ENCODE data around the gene ULK4. TPM values are rescaled to one million over a fixed set of nuclear protein-coding genes. Genes with fewer than 3 reads are reported as not detected.

Gene ULK4
- polyA plus RNA-seq, 1 of the 3 experiments (the other 2 are of a cell fraction): 6.2 TPM

DNA sequence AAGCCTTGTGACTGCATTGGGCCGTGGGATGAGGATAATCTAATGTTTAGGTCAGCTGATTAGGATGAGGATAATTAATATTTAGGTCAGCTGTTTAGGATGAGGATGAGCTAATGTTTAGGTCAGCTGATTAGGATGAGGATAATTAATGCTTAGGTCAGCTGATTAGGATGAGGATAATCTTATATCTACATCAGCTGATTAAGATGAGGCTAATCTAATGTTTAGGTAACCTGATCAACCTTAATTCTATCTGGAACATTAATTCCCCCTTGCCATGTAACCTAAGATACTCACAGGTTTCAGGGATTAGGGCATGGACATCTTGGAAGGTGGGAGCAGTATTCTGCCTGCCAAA, 362.8 kb downstream of the ULK4 start:
- Histone ChIP-seq H3K27me3 (ENCODE audit: insufficient read depth) (no peaks in the 10 kb centered on the region), H3K9ac (no peak overlapping the region), H3K4me3 (ENCODE audit: low read depth in 2 of 2, low read length in 1 of 2) (no peak overlapping the region), H3K4me2 (no peak overlapping the region), H3F3A (replicated peaks; ENCODE audit: insufficient read depth) (no peaks in the 10 kb centered on the region), H3K79me2 (ENCODE audit: insufficient read depth) (no peaks in the 10 kb centered on the region), H3K27ac (ENCODE audit: low read depth in 2 of 2, low read length in 1 of 2) (no peak overlapping the region), H2AFZ (ENCODE audit: low read depth) (no peak overlapping the region), H3K4me1 (ENCODE audit: control insufficient read depth in 1 of 2, insufficient read depth in 2 of 2, low read depth in 1 of 2, low read length in 1 of 2) (no peaks in the 10 kb centered on the region; a peak in 2 of 4 replicates), H3K36me3 (replicated peaks in 1 of 2; ENCODE audit: control insufficient read depth in 1 of 2, insufficient read depth in 2 of 2, low read length in 1 of 2) (no peaks in the 10 kb centered on the region), H3K9me2 (no peaks in the 10 kb centered on the region), H4K20me1 (ENCODE audit: insufficient read depth) (no peaks in the 10 kb centered on the region), H3K9me3 (no peaks in the 10 kb centered on the region)
- WGBS (ENCODE audit: low lambda C conversion rate): 44% methylated on average over 1 of the region's 1 CpG
- no peak for DNase-seq
- ChIA-PET CTCF (interaction anchor here (1.6 kb wide), 1 partner anchor 10 kb away, joined by 3 read pairs; no protein-coding TSS in a partner anchor), POLR2A (no interaction called here)
- TF ChIP-seq, protein P1, sequence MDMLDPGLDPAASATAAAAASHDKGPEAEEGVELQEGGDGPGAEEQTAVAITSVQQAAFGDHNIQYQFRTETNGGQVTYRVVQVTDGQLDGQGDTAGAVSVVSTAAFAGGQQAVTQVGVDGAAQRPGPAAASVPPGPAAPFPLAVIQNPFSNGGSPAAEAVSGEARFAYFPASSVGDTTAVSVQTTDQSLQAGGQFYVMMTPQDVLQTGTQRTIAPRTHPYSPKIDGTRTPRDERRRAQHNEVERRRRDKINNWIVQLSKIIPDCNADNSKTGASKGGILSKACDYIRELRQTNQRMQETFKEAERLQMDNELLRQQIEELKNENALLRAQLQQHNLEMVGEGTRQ (IDR thresholded peaks at IDR 0.05; ENCODE audit: borderline replicate concordance, low read depth, low read length): no peak
- no peak for TF ChIP-seq YY1 (IDR thresholded peaks at IDR 0.05; ENCODE audit: low read depth)

DNA sequence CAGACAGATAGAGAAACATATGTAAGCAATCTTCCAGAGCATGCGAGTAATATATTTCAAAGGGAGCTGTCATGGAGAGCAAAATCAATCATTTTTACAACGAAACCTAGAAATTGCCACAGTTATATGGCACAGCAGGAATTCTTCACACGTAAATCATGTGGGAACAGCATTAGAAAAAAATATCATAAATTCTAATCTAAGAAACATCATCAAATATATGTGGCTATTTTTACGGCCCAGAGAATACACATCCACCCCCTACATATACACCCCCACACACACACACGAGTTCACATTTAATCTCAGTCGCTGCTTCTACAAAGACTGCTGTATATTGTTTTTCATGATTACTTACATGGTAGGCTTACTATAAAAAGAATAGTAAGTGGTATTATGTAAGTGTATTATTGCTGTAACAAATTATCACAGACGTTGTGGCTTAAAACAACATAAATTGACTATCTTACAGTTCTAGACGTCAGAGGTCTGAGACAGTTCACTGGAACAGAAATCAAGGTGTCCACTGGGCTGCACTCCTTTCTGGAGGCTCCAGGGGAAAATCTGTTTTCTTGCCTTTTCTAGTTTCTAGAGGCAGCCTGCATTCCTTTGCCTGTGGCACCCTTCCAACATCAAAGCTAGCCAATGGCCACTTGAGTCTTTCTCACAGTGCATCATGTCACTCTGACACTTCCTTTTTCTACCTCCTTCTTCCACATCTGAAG, 363.3 kb downstream of the ULK4 start:
- Histone ChIP-seq H3F3A (replicated peaks; ENCODE audit: insufficient read depth) (no peaks in the 10 kb centered on the region), H3K79me2 (ENCODE audit: insufficient read depth) (no peaks in the 10 kb centered on the region), H3K27ac (ENCODE audit: low read depth in 2 of 2, low read length in 1 of 2) (no peak overlapping the region), H3K36me3 (replicated peaks in 1 of 2; ENCODE audit: control insufficient read depth in 1 of 2, insufficient read depth in 2 of 2, low read length in 1 of 2) (no peaks in the 10 kb centered on the region), H3K4me1 (ENCODE audit: control insufficient read depth in 1 of 2, insufficient read depth in 2 of 2, low read depth in 1 of 2, low read length in 1 of 2) (no peaks in the 10 kb centered on the region; a peak in 2 of 4 replicates), H4K20me1 (ENCODE audit: insufficient read depth) (no peaks in the 10 kb centered on the region), H3K9me3 (no peaks in the 10 kb centered on the region), H2AFZ (ENCODE audit: low read depth) (no peak overlapping the region), H3K4me2 (no peak overlapping the region), H3K27me3 (ENCODE audit: insufficient read depth) (no peaks in the 10 kb centered on the region), H3K9me2 (no peaks in the 10 kb centered on the region), H3K4me3 (ENCODE audit: low read depth in 2 of 2, low read length in 1 of 2) (no peak overlapping the region), H3K9ac (no peak overlapping the region)
- CTCF ChIA-PET: interaction anchor here (1.1 to 1.6 kb wide), 2 partner anchors 9 to 593 kb away, joined by 3 read pairs; no protein-coding TSS in a partner anchor
- no peak for DNase-seq
- POLR2A ChIA-PET: no interaction called here
- TF ChIP-seq, protein P2, sequence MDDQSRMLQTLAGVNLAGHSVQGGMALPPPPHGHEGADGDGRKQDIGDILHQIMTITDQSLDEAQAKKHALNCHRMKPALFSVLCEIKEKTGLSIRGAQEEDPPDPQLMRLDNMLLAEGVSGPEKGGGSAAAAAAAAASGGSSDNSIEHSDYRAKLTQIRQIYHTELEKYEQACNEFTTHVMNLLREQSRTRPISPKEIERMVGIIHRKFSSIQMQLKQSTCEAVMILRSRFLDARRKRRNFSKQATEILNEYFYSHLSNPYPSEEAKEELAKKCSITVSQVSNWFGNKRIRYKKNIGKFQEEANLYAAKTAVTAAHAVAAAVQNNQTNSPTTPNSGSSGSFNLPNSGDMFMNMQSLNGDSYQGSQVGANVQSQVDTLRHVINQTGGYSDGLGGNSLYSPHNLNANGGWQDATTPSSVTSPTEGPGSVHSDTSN (IDR thresholded peaks at IDR 0.05): no peak
- no peak for TF ChIP-seq FOSL2 (IDR thresholded peaks at IDR 0.05; ENCODE audit: borderline replicate concordance, low read depth)
- TF ChIP-seq TCF12 (IDR thresholded peaks at IDR 0.05): no peak
- TF ChIP-seq RCOR1 (IDR thresholded peaks at IDR 0.05; ENCODE audit: low read length): no peak
- no peak for TF ChIP-seq NFIC (IDR thresholded peaks at IDR 0.05; ENCODE audit: borderline replicate concordance)
- TF ChIP-seq FOXJ3 (CRISPR knock-in tag; IDR thresholded peaks at IDR 0.05): no peak
- TF ChIP-seq ELF1 (IDR thresholded peaks at IDR 0.05): no peak
- WGBS (ENCODE audit: low lambda C conversion rate): 72% methylated on average over 8 of the region's 8 CpGs

- Histone ChIP-seq H3K4me3 (ENCODE audit: low read depth in 2 of 2, low read length in 1 of 2) (no peak overlapping the region), H3K27me3 (ENCODE audit: insufficient read depth) (no peaks in the 10 kb centered on the region), H4K20me1 (ENCODE audit: insufficient read depth) (no peaks in the 10 kb centered on the region), H3F3A (replicated peaks; ENCODE audit: insufficient read depth) (no peaks in the 10 kb centered on the region), H3K79me2 (ENCODE audit: insufficient read depth) (no peaks in the 10 kb centered on the region), H3K4me1 (ENCODE audit: control insufficient read depth in 1 of 2, insufficient read depth in 2 of 2, low read depth in 1 of 2, low read length in 1 of 2) (no peaks in the 10 kb centered on the region), H3K9ac (no peak overlapping the region), H3K9me2 (no peaks in the 10 kb centered on the region), H3K4me2 (no peak overlapping the region), H3K27ac (ENCODE audit: low read depth in 2 of 2, low read length in 1 of 2) (no peak overlapping the region), H3K36me3 (replicated peaks in 1 of 2; ENCODE audit: control insufficient read depth in 1 of 2, insufficient read depth in 2 of 2, low read length in 1 of 2) (no peaks in the 10 kb centered on the region), H2AFZ (ENCODE audit: low read depth) (no peak overlapping the region), H3K9me3 (no peaks in the 10 kb centered on the region)
- ChIA-PET POLR2A (no interaction called here), CTCF (no interaction called here)
- 80% methylated on average over 5 of the region's 5 CpGs for WGBS (ENCODE audit: low lambda C conversion rate)
- no peak for DNase-seq
- TF ChIP-seq, protein P1 (IDR thresholded peaks at IDR 0.05; ENCODE audit: borderline replicate concordance, low read depth, low read length): no peak
- TF ChIP-seq JUND (IDR thresholded peaks at IDR 0.05): no peak
- no peak for TF ChIP-seq YY1 (IDR thresholded peaks at IDR 0.05; ENCODE audit: low read depth)
- no peak for TF ChIP-seq GABPA (IDR thresholded peaks at IDR 0.05; ENCODE audit: low read depth)
- TF ChIP-seq, protein P2 (IDR thresholded peaks at IDR 0.05): no peak
- no peak for TF ChIP-seq IRF3 (IDR thresholded peaks at IDR 0.05; ENCODE audit: low read depth, low read length)
- TF ChIP-seq FOXJ3 (CRISPR knock-in tag; IDR thresholded peaks at IDR 0.05): no peak
- no peak for TF ChIP-seq SIN3A (IDR thresholded peaks at IDR 0.05; ENCODE audit: borderline replicate concordance, low read depth, low read length)
- no peak for TF ChIP-seq GATA2 (CRISPR knock-in tag; IDR thresholded peaks at IDR 0.05)
Observed at GRCh38 chr3:41593774-41594173, 368.1 kb downstream of the ULK4 start.
